SU-DHL-6 (cell line): ENCODE results near the gene RCC2.
A peak's percentile ranks its signal among the peaks of the same experiment; 100 is the strongest.

Source experiments
- CTCF ChIP-seq: fragments of 200-600 bp; sonication (generic); IDR thresholded peaks from one replicate; pipeline ENCODE4 v1.5.1; 2017; ENCODE audit warnings: antibody characterized with exemption, mild to moderate bottlenecking, low read length, moderate library complexity; ENCODE audit not compliant: insufficient read depth, poor library complexity, severe bottlenecking
- EZH2phosphoT487 ChIP-seq: fragments of 200-600 bp; sonication (generic), shearing (Covaris generic); conservative IDR thresholded peaks from 2 replicates; pipeline ENCODE4 v1.6.1; 2018; ENCODE audit warnings: mild to moderate bottlenecking, antibody characterized with exemption, low read length, moderate library complexity, mixed read lengths

- TF ChIP-seq CTCF: peak; percentile 22
- no peak for TF ChIP-seq EZH2phosphoT487
Observed at GRCh38 chr1:17485281-17485680, 45.8 kb upstream of the RCC2 start.
